CD4-positive, alpha-beta memory T cell (primary cell): ENCODE measurements around the gene FAM216B. TPM values are rescaled to one million over a fixed set of nuclear protein-coding genes. Genes with fewer than 3 reads are reported as not detected.

Source experiments
- CTCF ChIA-PET: fragments of 350-600 bp; sonication (Branson Sonifier 250); formaldehyde crosslinking; loops from one replicate; lab custom pipeline; 2021; ENCODE audit warnings: inconsistent platforms; ENCODE audit not compliant: partially characterized antibody; lab: Charles Lee
- POLR2A ChIA-PET: fragments of 350-600 bp; sonication (Branson Sonifier 250); formaldehyde crosslinking; loops from one replicate; lab custom pipeline; 2021; ENCODE audit not compliant: partially characterized antibody; lab: Charles Lee
- DNase-seq, 5 donors: peaks; one replicate each; pipeline versions ENCODE4 v3.0.0 to v3.0.0-alpha.2; 2020 to 2022; ENCODE audit warnings: mixed read lengths in 1 of 5
- H3K27ac ChIP-seq: one replicate; pipeline ENCODE4 v1.7.0; 2013; ENCODE audit warnings: low read depth, low read length
- H3K27me3 ChIP-seq: 2 replicates; pipeline ENCODE4 v1.7.0; 2013; ENCODE audit warnings: mild to moderate bottlenecking, low read length, moderate library complexity; ENCODE audit not compliant: insufficient read depth
- H3K36me3 ChIP-seq: 2 replicates; pipeline ENCODE4 v1.7.0; 2013; ENCODE audit warnings: mild to moderate bottlenecking, low read length, moderate library complexity; ENCODE audit not compliant: insufficient read depth
- H3K4me1 ChIP-seq: 2 replicates; pipeline ENCODE4 v1.7.0; 2013; ENCODE audit warnings: mild to moderate bottlenecking, low read length, moderate library complexity; ENCODE audit not compliant: insufficient read depth
- H3K4me3 ChIP-seq, 2 donors: one replicate each; pipeline ENCODE4 v1.7.0; 2013; ENCODE audit warnings: low read length in 2 of 2, mild to moderate bottlenecking in 1 of 2
- H3K9me3 ChIP-seq, 2 donors: one replicate each; pipeline ENCODE4 v1.7.0; 2013; ENCODE audit warnings: low read length in 2 of 2, control low read depth in 1 of 2; ENCODE audit not compliant: control insufficient read depth in 1 of 2
- H3K27ac Mint-ChIP-seq, 7 donors: one replicate each; pipeline ENCODE4 v1.8.0; 2020 to 2021; ENCODE audit warnings: mixed read lengths in 7 of 7, mild to moderate bottlenecking in 6 of 7, inconsistent platforms in 3 of 7, moderate library complexity in 3 of 7
- H3K27me3 Mint-ChIP-seq, 2 donors: one replicate each; pipeline ENCODE4 v1.8.0; 2020 to 2021; ENCODE audit warnings: mixed read lengths in 2 of 2
- H3K36me3 Mint-ChIP-seq, 2 donors: one replicate each; pipeline ENCODE4 v1.8.0; 2020 to 2021; ENCODE audit warnings: mixed read lengths in 2 of 2, inconsistent platforms in 1 of 2, mild to moderate bottlenecking in 1 of 2
- H3K4me1 Mint-ChIP-seq, 4 donors: one replicate each; pipeline ENCODE4 v1.8.0; 2020 to 2021; ENCODE audit warnings: mixed read lengths in 4 of 4, mild to moderate bottlenecking in 1 of 4
- H3K4me3 Mint-ChIP-seq, 8 donors: one replicate each; pipeline ENCODE4 v1.8.0; 2020 to 2021; ENCODE audit warnings: mixed read lengths in 8 of 8, mild to moderate bottlenecking in 7 of 8, moderate library complexity in 6 of 8, inconsistent platforms in 3 of 8
- H3K9me3 Mint-ChIP-seq, 8 donors: one replicate each; pipeline ENCODE4 v1.8.0; 2020 to 2021; ENCODE audit warnings: mixed read lengths in 8 of 8, mild to moderate bottlenecking in 5 of 8, inconsistent platforms in 3 of 8, moderate library complexity in 1 of 8
- intact Hi-C: fragments of 100-400 bp; cut with micrococcal nuclease; formaldehyde crosslinking; loops from one replicate; pipeline ENCODE4 v1.15.1; 2023
- polyA plus RNA-seq, 2 donors: library from polyadenylated mRNA; unstranded; fragments of 300-500 nt; fragmentation: Illumina TruSeq; gene quantifications; one replicate each; pipeline ENCODE4 v1.2.3, GENCODE V29; 2021
- total RNA-seq, 2 experiments: library from RNA; stranded (reverse); gene quantifications; one replicate each; pipeline ENCODE4 v1.2.3, GENCODE V29; 2021

The FAM216B gene
- total RNA-seq (not detected), polyA plus RNA-seq (not detected)

- H3K27me3 Mint-ChIP-seq = peaks cover 10 to 14% of the 10 kb centered on the region in 2 donors
- no peaks in the 10 kb centered on the region for H3K27me3 ChIP-seq
- H3K36me3 Mint-ChIP-seq = no peaks in the 10 kb centered on the region
- no peaks in the 10 kb centered on the region for H3K4me1 ChIP-seq
- intact Hi-C loops = no loop called here
- ChIA-PET CTCF (no interaction called here), POLR2A (no interaction called here)
- H3K36me3 ChIP-seq = no peaks in the 10 kb centered on the region
- no peak within 1 kb of the TSS for H3K4me3 ChIP-seq
- H3K9me3 Mint-ChIP-seq = peaks cover 0 to 2% (median 0%) of the 10 kb centered on the region in 8 donors
- no peak within 1 kb of the TSS for H3K4me3 Mint-ChIP-seq
- no peak within 1 kb of the TSS for H3K27ac Mint-ChIP-seq
- no peak for DNase-seq
- H3K9me3 ChIP-seq = no peaks in the 10 kb centered on the region
- H3K4me1 Mint-ChIP-seq = no peaks in the 10 kb centered on the region
- no peak within 1 kb of the TSS for H3K27ac ChIP-seq
Measured at GRCh38 chr13:42781352-42781751, at the start of gene FAM216B. Gene FAM216B (plus strand): TSS chr13:42781584. CDS start chr13:42784068, 2,484 bp downstream.

- no peaks in the 10 kb centered on the region for H3K27me3 ChIP-seq
- H3K36me3 ChIP-seq = no peaks in the 10 kb centered on the region
- H3K9me3 ChIP-seq = no peaks in the 10 kb centered on the region
- H3K27me3 Mint-ChIP-seq = peaks cover 2 to 3% of the 10 kb centered on the region in 2 donors
- H3K27ac Mint-ChIP-seq = no peak overlapping the region
- H3K36me3 Mint-ChIP-seq = no peaks in the 10 kb centered on the region
- no peaks in the 10 kb centered on the region for H3K4me1 Mint-ChIP-seq
- H3K4me3 ChIP-seq = no peak overlapping the region
- POLR2A ChIA-PET = no interaction called here
- peaks cover 0 to 3% (median 0%) of the 10 kb centered on the region in 8 donors for H3K9me3 Mint-ChIP-seq
- intact Hi-C loops = no loop called here
- CTCF ChIA-PET = no interaction called here
- no peak overlapping the region for H3K4me3 Mint-ChIP-seq
- no peak overlapping the region for H3K27ac ChIP-seq
- no peaks in the 10 kb centered on the region for H3K4me1 ChIP-seq
- DNase-seq = no peak
Measured at GRCh38 chr13:42732073-42732472, 49.3 kb upstream of the FAM216B start.

GRCh38 chr13:42733046-42733445 lies 48.3 kb upstream of the FAM216B start:
- no peak overlapping the region for H3K4me3 ChIP-seq
- Mint-ChIP-seq H3K9me3 (peaks cover 0 to 3% (median 0%) of the 10 kb centered on the region in 8 donors), H3K27ac (no peak overlapping the region), H3K4me1 (no peaks in the 10 kb centered on the region), H3K27me3 (peaks cover 2 to 3% of the 10 kb centered on the region in 2 donors), H3K36me3 (no peaks in the 10 kb centered on the region), H3K4me3 (no peak overlapping the region)
- CTCF ChIA-PET = no interaction called here
- H3K9me3 ChIP-seq = no peaks in the 10 kb centered on the region
- H3K4me1 ChIP-seq = no peaks in the 10 kb centered on the region
- DNase-seq = no peak
- intact Hi-C loops = no loop called here
- no peaks in the 10 kb centered on the region for H3K36me3 ChIP-seq
- POLR2A ChIA-PET = no interaction called here
- H3K27ac ChIP-seq = no peak overlapping the region
- H3K27me3 ChIP-seq = no peaks in the 10 kb centered on the region

DNA sequence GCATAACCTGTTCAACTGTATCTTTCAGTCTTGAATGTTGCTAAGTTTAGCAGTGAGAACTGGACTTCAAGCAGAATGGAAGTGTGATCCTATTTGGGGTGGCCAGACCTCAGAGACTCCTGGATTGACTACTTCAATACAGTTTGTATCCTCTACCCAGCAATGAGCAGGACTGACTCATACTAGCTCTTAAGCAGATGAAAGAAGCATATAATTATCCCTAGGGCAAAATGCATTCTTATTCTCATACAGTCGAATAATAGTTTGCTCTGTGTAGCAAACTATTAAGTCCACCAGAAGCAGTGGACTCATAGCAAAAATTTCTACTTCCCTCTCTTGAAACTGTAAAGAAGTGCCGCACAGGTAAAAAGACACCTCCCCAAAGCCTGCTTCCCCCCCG lies 46.4 kb upstream of the FAM216B start:
- no peak overlapping the region for H3K27ac Mint-ChIP-seq
- DNase-seq = no peak
- H3K4me3 Mint-ChIP-seq = no peak overlapping the region
- H3K27ac ChIP-seq = no peak overlapping the region
- peaks cover 0 to 3% (median 0%) of the 10 kb centered on the region in 8 donors for H3K9me3 Mint-ChIP-seq
- no peaks in the 10 kb centered on the region for H3K4me1 Mint-ChIP-seq
- no peaks in the 10 kb centered on the region for H3K36me3 ChIP-seq
- CTCF ChIA-PET = no interaction called here
- no peak overlapping the region for H3K4me3 ChIP-seq
- POLR2A ChIA-PET = no interaction called here
- no peaks in the 10 kb centered on the region for H3K27me3 ChIP-seq
- intact Hi-C loops = no loop called here
- H3K9me3 ChIP-seq = no peaks in the 10 kb centered on the region
- no peaks in the 10 kb centered on the region for H3K4me1 ChIP-seq
- peaks cover 3 to 4% of the 10 kb centered on the region in 2 donors for H3K27me3 Mint-ChIP-seq
- no peaks in the 10 kb centered on the region for H3K36me3 Mint-ChIP-seq

DNA sequence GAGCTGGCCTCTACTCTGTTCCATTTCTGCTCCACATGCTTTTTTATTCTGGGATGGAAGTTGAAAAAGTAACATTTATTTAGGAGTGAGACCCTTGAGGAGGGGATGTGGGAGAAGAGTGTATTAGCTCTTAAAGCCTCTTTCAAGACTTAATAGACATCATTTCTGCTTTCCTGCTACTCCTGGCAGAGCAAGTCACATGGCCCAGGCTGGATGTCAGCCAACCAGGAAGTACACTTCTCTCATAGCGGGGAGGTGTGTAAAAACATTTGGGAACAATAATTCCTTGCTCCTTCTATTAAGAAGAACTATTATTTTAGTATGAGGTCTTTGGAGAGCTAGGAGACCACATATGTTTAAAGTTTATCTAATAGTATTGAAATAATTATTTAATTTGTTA lies 40.6 kb upstream of the FAM216B start:
- Mint-ChIP-seq H3K36me3 (no peaks in the 10 kb centered on the region), H3K9me3 (no peaks in the 10 kb centered on the region), H3K27ac (no peak overlapping the region), H3K27me3 (peaks cover 6% of the 10 kb centered on the region in 2 donors), H3K4me1 (no peaks in the 10 kb centered on the region), H3K4me3 (no peak overlapping the region)
- Histone ChIP-seq H3K4me1 (no peaks in the 10 kb centered on the region), H3K4me3 (no peak overlapping the region), H3K27ac (no peak overlapping the region), H3K36me3 (no peaks in the 10 kb centered on the region), H3K27me3 (no peaks in the 10 kb centered on the region), H3K9me3 (no peaks in the 10 kb centered on the region)
- intact Hi-C loops = no loop called here
- DNase-seq = no peak
- ChIA-PET POLR2A (no interaction called here), CTCF (interaction anchor here (0.8 kb wide), 1 partner anchor 14 kb away, joined by 3 read pairs; no protein-coding TSS in a partner anchor)

- no peak overlapping the region for H3K4me3 ChIP-seq
- H3K27ac ChIP-seq = no peak overlapping the region
- POLR2A ChIA-PET = no interaction called here
- no peak for DNase-seq
- Mint-ChIP-seq H3K27ac (no peak overlapping the region), H3K4me1 (no peaks in the 10 kb centered on the region), H3K36me3 (no peaks in the 10 kb centered on the region), H3K27me3 (peaks cover 5 to 6% of the 10 kb centered on the region in 2 donors), H3K9me3 (no peaks in the 10 kb centered on the region), H3K4me3 (no peak overlapping the region)
- CTCF ChIA-PET = no interaction called here
- no peaks in the 10 kb centered on the region for H3K4me1 ChIP-seq
- H3K36me3 ChIP-seq = no peaks in the 10 kb centered on the region
- no peaks in the 10 kb centered on the region for H3K27me3 ChIP-seq
- H3K9me3 ChIP-seq = no peaks in the 10 kb centered on the region
- intact Hi-C loops = no loop called here
Measured at GRCh38 chr13:42741914-42742313, 39.5 kb upstream of the FAM216B start.

- no peaks in the 10 kb centered on the region for H3K4me1 Mint-ChIP-seq
- intact Hi-C loops = no loop called here
Measured at GRCh38 chr13:42745655-42746054, 35.7 kb upstream of the FAM216B start.

DNA sequence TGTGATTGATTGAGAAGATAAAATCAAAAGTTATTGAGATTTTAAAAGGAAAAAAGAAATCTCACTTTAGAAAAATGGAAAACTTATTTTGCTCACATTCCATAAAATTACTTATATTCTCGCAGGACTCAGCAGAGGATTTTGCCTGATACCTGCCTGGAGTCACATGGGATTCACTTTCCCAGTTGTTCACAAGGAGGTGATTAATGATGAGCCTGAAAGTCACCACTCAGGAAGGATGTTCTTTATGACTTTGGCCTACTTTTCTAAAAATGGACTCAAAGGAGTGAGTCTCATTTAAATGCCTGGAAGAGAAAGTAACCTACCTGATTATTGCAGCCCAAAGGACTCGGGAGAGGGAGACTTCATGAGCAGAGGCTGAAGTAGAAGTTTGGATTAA lies 34.5 kb upstream of the FAM216B start:
- H3K36me3 ChIP-seq = no peaks in the 10 kb centered on the region
- Mint-ChIP-seq H3K36me3 (no peaks in the 10 kb centered on the region), H3K4me1 (no peaks in the 10 kb centered on the region), H3K27me3 (peaks cover 2 to 9% of the 10 kb centered on the region in 2 donors), H3K9me3 (no peaks in the 10 kb centered on the region), H3K27ac (no peak overlapping the region), H3K4me3 (no peak overlapping the region)
- H3K4me1 ChIP-seq = no peaks in the 10 kb centered on the region
- POLR2A ChIA-PET = no interaction called here
- no peaks in the 10 kb centered on the region for H3K9me3 ChIP-seq
- no peak overlapping the region for H3K4me3 ChIP-seq
- no peaks in the 10 kb centered on the region for H3K27me3 ChIP-seq
- CTCF ChIA-PET = no interaction called here
- H3K27ac ChIP-seq = no peak overlapping the region
- DNase-seq = no peak
- intact Hi-C loops = no loop called here

More at GRCh38 chr13:42745655-42746054, 35.7 kb upstream of the FAM216B start:
- Mint-ChIP-seq H3K27me3 (peaks cover 5% of the 10 kb centered on the region in 2 donors), H3K36me3 (no peaks in the 10 kb centered on the region), H3K4me3 (no peak overlapping the region), H3K27ac (no peak overlapping the region), H3K9me3 (no peaks in the 10 kb centered on the region)
- Histone ChIP-seq H3K27me3 (no peaks in the 10 kb centered on the region), H3K9me3 (no peaks in the 10 kb centered on the region), H3K27ac (no peak overlapping the region), H3K36me3 (no peaks in the 10 kb centered on the region), H3K4me3 (no peak overlapping the region), H3K4me1 (no peaks in the 10 kb centered on the region)
- CTCF ChIA-PET = no interaction called here
- POLR2A ChIA-PET = no interaction called here
- no peak for DNase-seq
